ENCODE data around the gene SAMM50.

SAMM50 gene

DNA sequence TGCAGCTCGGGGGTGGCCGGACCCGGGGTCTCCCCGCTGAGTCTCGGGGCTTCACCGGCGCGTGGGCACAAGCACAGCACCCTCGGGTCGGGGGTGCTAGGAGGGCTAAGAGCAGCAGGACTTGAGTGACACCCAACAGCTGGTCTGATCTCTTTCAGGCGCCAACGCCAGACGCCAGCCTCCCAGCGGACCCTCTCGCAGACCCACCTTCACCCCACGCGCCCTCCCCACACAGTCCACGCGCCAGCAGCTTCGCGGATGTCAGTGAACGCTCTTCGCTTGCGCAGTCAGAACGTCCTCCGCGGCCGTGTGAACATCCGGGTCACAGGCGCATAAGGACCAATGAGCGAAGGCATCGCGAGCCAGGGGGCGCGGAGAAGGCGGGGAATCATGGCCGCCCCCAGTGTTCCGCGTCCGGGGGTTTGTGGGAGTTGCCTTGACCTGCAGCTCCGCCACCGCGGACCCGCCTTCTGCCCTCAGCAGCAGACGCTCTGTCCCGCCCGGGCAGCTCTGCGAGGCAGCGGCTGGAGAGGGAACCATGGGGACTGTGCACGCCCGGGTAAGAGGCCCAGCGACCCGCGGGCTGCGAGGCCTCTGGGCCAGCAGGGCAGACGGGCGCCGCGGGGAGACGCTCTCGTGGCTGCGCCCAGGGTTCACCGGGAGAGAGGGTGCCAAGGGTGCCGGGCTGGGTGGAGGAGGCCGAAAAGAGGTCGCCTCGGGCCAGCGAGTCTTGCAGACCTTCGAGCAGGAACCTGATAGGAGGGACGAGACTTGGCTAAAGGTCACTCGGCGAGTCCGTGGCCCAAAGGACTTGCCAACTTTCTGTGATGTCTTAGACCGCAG, at the start of gene SAMM50:
TSS of gene SAMM50 (plus strand) at position 403 of the 843 bp plus-strand sequence. CDS start at position 539, 136 bp downstream.
- Histone ChIP-seq H3K9me3 (no peaks in the 10 kb centered on the region), H3K4me1 (peaks cover 15% of the 10 kb centered on the region), H3K36me3 (replicated peaks) (no peaks in the 10 kb centered on the region), H3K27me3 (ENCODE audit: low read depth) (no peaks in the 10 kb centered on the region), H3K4me3 (peak within 1 kb of the TSS; percentile 91)
- in situ Hi-C loops (cut with MboI; ENCODE audit: low sequenced_read_pairs) = no loop called here
- DNase-seq (ENCODE audit: low spot score in 2 of 2) = peak; percentile 89 to 95

GRCh38 chr22:43905681-43906080, 49.6 kb upstream of the SAMM50 start:
- in situ Hi-C loops (cut with MboI; ENCODE audit: low sequenced_read_pairs) = no loop called here
- no peak for DNase-seq (ENCODE audit: low spot score in 2 of 2)
- Histone ChIP-seq H3K27me3 (ENCODE audit: low read depth) (peaks cover 16% of the 10 kb centered on the region), H3K4me3 (no peak overlapping the region), H3K4me1 (no peaks in the 10 kb centered on the region), H3K9me3 (no peaks in the 10 kb centered on the region), H3K36me3 (replicated peaks) (no peaks in the 10 kb centered on the region)

DNA sequence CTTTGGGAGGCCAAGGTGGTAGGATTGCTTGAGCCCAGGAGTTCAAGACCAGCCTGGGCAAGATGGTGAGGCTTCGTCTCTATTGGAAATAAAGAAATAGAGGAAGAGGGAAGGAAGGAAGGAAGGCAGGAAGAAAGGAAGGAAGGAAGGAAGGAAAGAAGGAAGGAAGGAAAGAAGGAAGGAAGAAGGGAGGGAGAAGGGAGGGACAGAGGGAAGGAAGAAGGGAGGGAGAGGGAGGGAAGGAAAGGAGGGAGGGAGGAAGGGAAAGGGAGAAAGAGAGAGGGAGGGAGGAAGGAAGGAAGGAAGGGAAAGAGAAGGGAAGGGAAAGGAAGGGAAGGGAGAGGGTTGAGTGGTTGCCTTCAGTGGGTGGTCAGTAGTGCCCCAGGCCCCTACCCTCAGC, 45.5 kb upstream of the SAMM50 start:
- Histone ChIP-seq H3K9me3 (no peaks in the 10 kb centered on the region), H3K4me1 (no peaks in the 10 kb centered on the region), H3K36me3 (replicated peaks) (no peaks in the 10 kb centered on the region), H3K4me3 (no peak overlapping the region), H3K27me3 (ENCODE audit: low read depth) (peaks cover 15% of the 10 kb centered on the region)
- DNase-seq (ENCODE audit: low spot score in 2 of 2) = no peak
- in situ Hi-C loops (cut with MboI; ENCODE audit: low sequenced_read_pairs) = no loop called here

DNA sequence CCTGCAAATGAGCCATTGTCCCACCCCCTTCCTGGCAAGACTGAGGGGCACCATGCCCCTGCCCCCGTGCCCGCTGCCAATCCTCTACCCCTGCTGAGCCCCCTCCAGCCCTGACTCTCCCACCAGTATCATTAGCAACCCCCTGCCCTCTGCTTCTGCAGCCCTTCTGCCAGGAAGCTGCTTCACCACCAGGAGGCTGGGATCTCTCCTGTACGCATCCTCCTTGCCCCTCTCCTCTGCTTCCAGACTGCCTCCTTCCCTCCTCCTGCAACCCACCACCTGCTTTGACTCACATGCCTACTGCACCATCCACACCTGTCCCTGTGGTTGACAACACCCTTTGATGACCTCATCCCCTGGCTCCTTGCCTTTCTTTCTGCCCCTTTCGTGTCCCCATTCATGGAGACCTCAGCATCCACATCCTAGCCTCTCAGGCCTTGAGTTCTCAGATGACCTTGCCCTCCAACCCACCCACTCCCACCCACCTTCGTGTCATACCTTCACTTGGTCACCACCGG, 45.0 kb upstream of the SAMM50 start:
- no peak for DNase-seq (ENCODE audit: low spot score in 2 of 2)

GRCh38 chr22:43911351-43911750, 43.9 kb upstream of the SAMM50 start:
- in situ Hi-C loops (cut with MboI; ENCODE audit: low sequenced_read_pairs) = no loop called here
- H3K4me3 ChIP-seq = no peak overlapping the region

More for the DNA sequence above, 45.0 kb upstream of the SAMM50 start:
- peaks cover 15% of the 10 kb centered on the region for H3K27me3 ChIP-seq (ENCODE audit: low read depth)
- H3K36me3 ChIP-seq (replicated peaks) = no peaks in the 10 kb centered on the region
- in situ Hi-C loops (cut with MboI; ENCODE audit: low sequenced_read_pairs) = no loop called here
- no peaks in the 10 kb centered on the region for H3K4me1 ChIP-seq
- no peak overlapping the region for H3K4me3 ChIP-seq
- H3K9me3 ChIP-seq = no peaks in the 10 kb centered on the region

GRCh38 chr22:43917521-43917920, 37.7 kb upstream of the SAMM50 start:
- no peak overlapping the region for H3K4me3 ChIP-seq
- H3K4me1 ChIP-seq = no peaks in the 10 kb centered on the region
- H3K27me3 ChIP-seq (ENCODE audit: low read depth) = peaks cover 3% of the 10 kb centered on the region; the same call in 1 of the 2 replicates
- in situ Hi-C loops (cut with MboI; ENCODE audit: low sequenced_read_pairs) = no loop called here
- DNase-seq (ENCODE audit: low spot score in 2 of 2) = no peak
- no peaks in the 10 kb centered on the region for H3K9me3 ChIP-seq
- H3K36me3 ChIP-seq (replicated peaks) = no peaks in the 10 kb centered on the region

More at GRCh38 chr22:43911351-43911750, 43.9 kb upstream of the SAMM50 start:
- H3K27me3 ChIP-seq (ENCODE audit: low read depth) = peaks cover 15% of the 10 kb centered on the region
- H3K4me1 ChIP-seq = no peaks in the 10 kb centered on the region
- H3K9me3 ChIP-seq = no peaks in the 10 kb centered on the region
- no peak for DNase-seq (ENCODE audit: low spot score in 2 of 2)
- no peaks in the 10 kb centered on the region for H3K36me3 ChIP-seq (replicated peaks)

DNA sequence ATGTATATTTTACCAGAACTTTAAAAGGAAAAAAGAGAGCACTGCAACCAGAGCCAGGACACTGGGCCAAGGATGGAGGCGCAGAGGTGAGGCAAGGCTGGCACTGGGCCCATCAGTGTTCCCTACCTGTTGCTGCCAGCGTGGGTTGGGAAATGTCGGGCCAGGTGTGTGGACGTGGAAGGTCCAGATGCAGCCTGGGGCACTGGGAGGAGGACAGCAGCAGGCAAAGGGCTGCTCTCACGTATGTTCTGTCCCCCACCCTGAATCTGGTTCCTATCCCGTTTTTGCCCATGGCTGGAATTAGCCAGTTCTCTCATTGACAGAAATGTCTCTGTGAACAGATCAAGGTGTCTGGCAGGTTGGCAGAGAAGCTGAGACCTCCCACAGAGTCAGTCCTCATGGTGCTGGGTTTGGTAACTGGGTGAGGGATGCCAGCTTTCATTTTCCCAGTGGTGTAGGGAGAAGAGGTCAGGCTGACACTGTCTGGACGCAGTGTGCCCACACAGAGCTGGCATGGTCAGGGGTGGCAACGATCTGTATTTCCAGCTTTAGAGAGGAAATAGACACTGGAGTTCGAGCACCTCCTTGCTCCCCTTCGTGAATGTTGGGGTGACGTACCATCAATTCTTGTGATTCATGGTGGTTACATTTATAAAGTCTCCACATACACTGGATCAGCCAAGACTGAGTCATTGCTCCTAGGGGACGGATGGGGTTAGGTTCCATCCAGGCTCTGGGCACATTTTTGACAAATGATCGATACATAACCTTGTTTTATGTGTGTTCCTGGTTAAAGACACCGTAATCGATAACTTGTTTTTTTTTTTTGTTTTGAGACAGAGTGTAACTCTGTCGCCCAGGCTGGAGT, 35.9 kb upstream of the SAMM50 start:
- Histone ChIP-seq H3K9me3 (no peaks in the 10 kb centered on the region), H3K36me3 (replicated peaks) (no peaks in the 10 kb centered on the region), H3K27me3 (ENCODE audit: low read depth) (no peaks in the 10 kb centered on the region), H3K4me1 (peaks cover 3% of the 10 kb centered on the region), H3K4me3 (no peak overlapping the region)
- in situ Hi-C loops (cut with MboI; ENCODE audit: low sequenced_read_pairs) = no loop called here
- no peak for DNase-seq (ENCODE audit: low spot score in 2 of 2)

GRCh38 chr22:43921370-43921769, 33.9 kb upstream of the SAMM50 start:
- in situ Hi-C loops (cut with MboI; ENCODE audit: low sequenced_read_pairs) = no loop called here
- no peak overlapping the region for H3K4me3 ChIP-seq
- no peak for DNase-seq (ENCODE audit: low spot score in 2 of 2)
- H3K27me3 ChIP-seq (ENCODE audit: low read depth) = no peaks in the 10 kb centered on the region
- H3K4me1 ChIP-seq = peaks cover 15% of the 10 kb centered on the region
- no peaks in the 10 kb centered on the region for H3K9me3 ChIP-seq
- H3K36me3 ChIP-seq (replicated peaks) = no peaks in the 10 kb centered on the region

- Histone ChIP-seq H3K27me3 (ENCODE audit: low read depth) (no peaks in the 10 kb centered on the region), H3K4me3 (no peak overlapping the region), H3K9me3 (no peaks in the 10 kb centered on the region), H3K4me1 (peaks cover 15% of the 10 kb centered on the region), H3K36me3 (replicated peaks) (no peaks in the 10 kb centered on the region)
- DNase-seq (ENCODE audit: low spot score in 2 of 2) = no peak
- in situ Hi-C loops (cut with MboI; ENCODE audit: low sequenced_read_pairs) = no loop called here
These were observed 33.1 kb upstream of the SAMM50 start for GRCh38 chr22:43922123-43922522.

DNA sequence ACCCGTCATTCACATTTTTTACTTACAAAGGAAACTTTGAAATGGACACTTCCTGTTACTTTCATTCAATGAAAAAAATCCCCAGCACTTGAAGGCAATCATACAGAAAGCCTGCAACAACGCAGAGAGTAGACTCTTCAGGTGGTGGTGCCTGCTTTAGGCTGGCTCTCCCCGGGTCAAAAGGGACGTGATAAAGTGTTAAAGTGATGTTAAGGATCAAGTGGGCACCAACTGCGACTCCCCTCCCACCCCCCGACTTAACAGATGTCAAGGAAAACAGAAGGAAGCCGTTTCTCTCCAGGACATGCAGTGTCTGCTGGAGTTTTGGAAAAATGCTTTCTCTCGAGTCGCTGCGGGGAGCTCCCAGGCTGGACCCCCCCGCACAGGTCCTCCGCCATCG, 32.1 kb upstream of the SAMM50 start:
- Histone ChIP-seq H3K27me3 (ENCODE audit: low read depth) (no peaks in the 10 kb centered on the region), H3K4me1 (peaks cover 15% of the 10 kb centered on the region), H3K36me3 (replicated peaks) (no peaks in the 10 kb centered on the region), H3K4me3 (peak overlapping the region; percentile 63), H3K9me3 (no peaks in the 10 kb centered on the region)
- no peak for DNase-seq (ENCODE audit: low spot score in 2 of 2)
- in situ Hi-C loops (cut with MboI; ENCODE audit: low sequenced_read_pairs) = no loop called here

- Histone ChIP-seq H3K9me3 (no peaks in the 10 kb centered on the region), H3K4me3 (peak within 1 kb of the TSS; percentile 63), H3K36me3 (replicated peaks) (peaks cover 2% of the 10 kb centered on the region; the same call in 1 of the 2 replicates), H3K27me3 (ENCODE audit: low read depth) (no peaks in the 10 kb centered on the region), H3K4me1 (peaks cover 15% of the 10 kb centered on the region)
- in situ Hi-C loops (cut with MboI; ENCODE audit: low sequenced_read_pairs) = no loop called here
- peak; percentile 78 to 97 for DNase-seq (ENCODE audit: low spot score in 2 of 2)
These were observed 31.4 kb upstream of the SAMM50 start, which contains the start of gene PNPLA3 for GRCh38 chr22:43923631-43924464. Gene PNPLA3, plus strand, starts transcription at chr22:43923805. Its CDS starts 107 bp downstream, at chr22:43923912.

- Histone ChIP-seq H3K9me3 (no peaks in the 10 kb centered on the region), H3K36me3 (replicated peaks) (peaks cover 6% of the 10 kb centered on the region), H3K4me3 (peak overlapping the region; percentile 63), H3K27me3 (ENCODE audit: low read depth) (no peaks in the 10 kb centered on the region), H3K4me1 (peaks cover 15% of the 10 kb centered on the region)
- DNase-seq (ENCODE audit: low spot score in 2 of 2) = no peak
- in situ Hi-C loops (cut with MboI; ENCODE audit: low sequenced_read_pairs) = no loop called here
These were observed 30.4 kb upstream of the SAMM50 start for GRCh38 chr22:43924877-43925276.
